DND-41 (cell line): ENCODE data around the gene BACH2.

Experiments used
- ATAC-seq: fragments of 200-7000 bp; cut with Tn5 transposase; 3 replicates; pipeline ENCODE4 v1.9.1; 2021; ENCODE audit warnings: low read depth; ENCODE audit not compliant: insufficient read depth
- DNase-seq: peaks from one replicate; pipeline ENCODE4 v3.0.0-alpha.2; 2020
- H2AFZ ChIP-seq: 2 replicates; pipeline ENCODE4 v1.6.0; 2012; ENCODE audit warnings: low read depth, low read length
- H3K27ac ChIP-seq: 2 replicates; pipeline ENCODE4 v1.5.1; 2012; ENCODE audit warnings: low read length, inconsistent platforms
- H3K27me3 ChIP-seq: fragments of 200-600 bp; sonication (generic); 2 replicates; pipeline ENCODE4 v1.6.0; 2012; ENCODE audit warnings: low read length, mild to moderate bottlenecking, inconsistent platforms; ENCODE audit not compliant: insufficient read depth, poor library complexity
- H3K36me3 ChIP-seq: 2 replicates; pipeline ENCODE4 v1.5.1; 2012; ENCODE audit warnings: low read length, inconsistent platforms; ENCODE audit not compliant: insufficient read depth
- H3K4me1 ChIP-seq: 2 replicates; pipeline ENCODE4 v1.5.1; 2012; ENCODE audit warnings: mild to moderate bottlenecking, low read length; ENCODE audit not compliant: insufficient read depth
- H3K4me2 ChIP-seq: 2 replicates; pipeline ENCODE4 v1.6.0; 2012; ENCODE audit warnings: mild to moderate bottlenecking, moderate library complexity, low read length, inconsistent platforms; ENCODE audit not compliant: insufficient read depth
- H3K4me3 ChIP-seq, 2 experiments: fragments of 200-600 bp in 1 of 2; shearing (Covaris generic) in 1 of 2; 2 replicates each; pipeline ENCODE4 v1.5.1; 2012 to 2016; ENCODE audit warnings: inconsistent platforms in 2 of 2, low read length in 2 of 2, mild to moderate bottlenecking in 2 of 2, low read depth in 1 of 2, moderate library complexity in 1 of 2
- H3K79me2 ChIP-seq: 2 replicates; pipeline ENCODE4 v1.6.0; 2012; ENCODE audit warnings: low read length, inconsistent platforms; ENCODE audit not compliant: insufficient read depth
- H3K9ac ChIP-seq: 2 replicates; pipeline ENCODE4 v1.6.0; 2012; ENCODE audit warnings: low read depth, mild to moderate bottlenecking, inconsistent platforms, low read length, moderate library complexity
- H3K9me3 ChIP-seq: 2 replicates; pipeline ENCODE4 v1.5.1; 2012; ENCODE audit warnings: low read length, moderate library complexity, mild to moderate bottlenecking, inconsistent platforms; ENCODE audit not compliant: insufficient read depth, severe bottlenecking
- H4K20me1 ChIP-seq: 2 replicates; pipeline ENCODE4 v1.6.0; 2012; ENCODE audit warnings: low read length; ENCODE audit not compliant: insufficient read depth
- EZH2 ChIP-seq: IDR thresholded peaks from 3 replicates; pipeline ENCODE4 v1.6.1; 2012; ENCODE audit warnings: borderline replicate concordance, low read depth, mild to moderate bottlenecking, moderate library complexity, low read length, inconsistent platforms; ENCODE audit not compliant: severe bottlenecking
- TF ChIP-seq, protein P1 (sequence below): IDR thresholded peaks from 2 replicates; pipeline ENCODE4 v1.5.1; 2012; ENCODE audit warnings: borderline replicate concordance, low read length, moderate library complexity, mild to moderate bottlenecking; ENCODE audit not compliant: poor library complexity, severe bottlenecking; ENCODE audit errors: extremely low read depth

Gene BACH2

DNA sequence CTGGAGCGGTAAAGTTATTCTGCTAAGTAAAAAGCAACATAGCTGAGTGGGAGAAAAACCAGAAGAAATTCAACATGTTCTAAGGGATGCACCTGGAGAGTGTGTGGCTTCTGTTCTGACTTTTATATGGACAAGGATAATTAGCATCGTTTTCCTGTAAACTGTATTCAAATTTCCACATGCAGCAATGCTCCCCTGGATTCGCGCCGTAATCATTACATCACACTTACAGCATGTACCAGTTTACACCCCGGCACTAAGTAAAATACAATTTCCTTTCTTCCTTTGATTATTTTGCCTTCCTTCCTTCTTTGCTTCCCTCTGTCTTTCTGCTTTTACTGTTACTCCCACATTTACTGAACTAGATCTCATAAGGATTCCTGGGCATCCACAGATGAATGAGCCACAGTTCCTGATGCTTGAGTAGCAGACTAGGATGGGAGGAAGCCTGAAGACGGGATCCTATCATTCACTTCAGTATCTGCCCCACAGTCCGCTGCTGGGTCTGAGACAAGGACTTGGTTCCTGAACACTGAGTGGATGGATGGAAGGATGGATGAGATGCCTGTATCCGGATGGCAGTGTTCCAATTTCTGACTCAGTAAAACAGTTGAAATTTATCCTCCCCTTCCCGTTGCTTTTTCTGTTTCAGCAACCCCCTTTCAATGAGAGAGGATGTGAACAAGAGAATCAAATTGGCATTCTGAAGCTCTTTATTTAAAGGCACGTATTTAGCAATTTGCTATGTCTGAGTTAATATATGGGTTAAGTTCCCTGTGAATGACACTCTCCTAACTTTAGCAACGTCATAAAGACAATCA is 227.7 kb downstream of the BACH2 start:
- H3K4me1 ChIP-seq = no peaks in the 10 kb centered on the region
- no peak overlapping the region for H3K9ac ChIP-seq
- H3K4me2 ChIP-seq = no peak overlapping the region
- ATAC-seq (no peak), DNase-seq (no peak)
- no peaks in the 10 kb centered on the region for H3K27me3 ChIP-seq
- no peaks in the 10 kb centered on the region for H3K36me3 ChIP-seq
- no peaks in the 10 kb centered on the region for H3K79me2 ChIP-seq
- TF ChIP-seq, protein P1, sequence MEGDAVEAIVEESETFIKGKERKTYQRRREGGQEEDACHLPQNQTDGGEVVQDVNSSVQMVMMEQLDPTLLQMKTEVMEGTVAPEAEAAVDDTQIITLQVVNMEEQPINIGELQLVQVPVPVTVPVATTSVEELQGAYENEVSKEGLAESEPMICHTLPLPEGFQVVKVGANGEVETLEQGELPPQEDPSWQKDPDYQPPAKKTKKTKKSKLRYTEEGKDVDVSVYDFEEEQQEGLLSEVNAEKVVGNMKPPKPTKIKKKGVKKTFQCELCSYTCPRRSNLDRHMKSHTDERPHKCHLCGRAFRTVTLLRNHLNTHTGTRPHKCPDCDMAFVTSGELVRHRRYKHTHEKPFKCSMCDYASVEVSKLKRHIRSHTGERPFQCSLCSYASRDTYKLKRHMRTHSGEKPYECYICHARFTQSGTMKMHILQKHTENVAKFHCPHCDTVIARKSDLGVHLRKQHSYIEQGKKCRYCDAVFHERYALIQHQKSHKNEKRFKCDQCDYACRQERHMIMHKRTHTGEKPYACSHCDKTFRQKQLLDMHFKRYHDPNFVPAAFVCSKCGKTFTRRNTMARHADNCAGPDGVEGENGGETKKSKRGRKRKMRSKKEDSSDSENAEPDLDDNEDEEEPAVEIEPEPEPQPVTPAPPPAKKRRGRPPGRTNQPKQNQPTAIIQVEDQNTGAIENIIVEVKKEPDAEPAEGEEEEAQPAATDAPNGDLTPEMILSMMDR = no peak
- TF ChIP-seq EZH2 = no peak
- no peak overlapping the region for H2AFZ ChIP-seq
- no peak overlapping the region for H3K27ac ChIP-seq
- H3K4me3 ChIP-seq = no peak overlapping the region
- H3K9me3 ChIP-seq = no peaks in the 10 kb centered on the region
- H4K20me1 ChIP-seq = no peaks in the 10 kb centered on the region

GRCh38 chr6:90068264-90068663 is 228.4 kb downstream of the BACH2 start:
- no peak for ATAC-seq
- TF ChIP-seq, protein P1 = no peak
- no peak for TF ChIP-seq EZH2

GRCh38 chr6:90066697-90067096 is 229.9 kb downstream of the BACH2 start:
- ATAC-seq = no peak
- H3K36me3 ChIP-seq = no peaks in the 10 kb centered on the region
- H3K4me3 ChIP-seq = no peak overlapping the region
- TF ChIP-seq, protein P1 = no peak
- no peak for TF ChIP-seq EZH2
- no peak overlapping the region for H3K27ac ChIP-seq
- DNase-seq = no peak
- no peaks in the 10 kb centered on the region for H4K20me1 ChIP-seq
- no peak overlapping the region for H3K4me2 ChIP-seq
- H3K9ac ChIP-seq = no peak overlapping the region
- H3K9me3 ChIP-seq = no peaks in the 10 kb centered on the region
- no peak overlapping the region for H2AFZ ChIP-seq
- H3K4me1 ChIP-seq = no peaks in the 10 kb centered on the region
- H3K79me2 ChIP-seq = no peaks in the 10 kb centered on the region
- H3K27me3 ChIP-seq = no peaks in the 10 kb centered on the region

More at GRCh38 chr6:90068264-90068663, 228.4 kb downstream of the BACH2 start:
- Histone ChIP-seq H3K79me2 (no peaks in the 10 kb centered on the region), H2AFZ (no peak overlapping the region), H3K27me3 (no peaks in the 10 kb centered on the region), H3K4me3 (no peak overlapping the region), H3K36me3 (no peaks in the 10 kb centered on the region), H3K27ac (no peak overlapping the region), H3K4me1 (no peaks in the 10 kb centered on the region), H3K9ac (no peak overlapping the region), H3K9me3 (no peaks in the 10 kb centered on the region), H3K4me2 (no peak overlapping the region), H4K20me1 (no peaks in the 10 kb centered on the region)
- DNase-seq = no peak
